Fibroblast of villous mesenchyme (primary cell): ENCODE measurements around the gene BMP2K. TPM values are rescaled to one million over a fixed set of nuclear protein-coding genes. Genes with fewer than 3 reads are reported as not detected.
A peak's percentile ranks its signal among the peaks of the same experiment; 100 is the strongest.

Experiments used
- DNase-seq: peaks from one replicate; pipeline ENCODE4 v3.0.0-alpha.2; 2010; ENCODE audit warnings: low read depth
- H3K4me3 ChIP-seq: 2 replicates; pipeline ENCODE4 v1.5.1; 2011; ENCODE audit warnings: low read depth, mild to moderate bottlenecking, low read length
- total RNA-seq: library from RNA; depleted of rRNA; stranded (reverse); fragments of >200 nt; gene quantifications from 2 replicates; pipeline ENCODE4 v1.2.3, GENCODE V29; 2012
- TF ChIP-seq, protein P1 (sequence below): IDR thresholded peaks from 2 replicates; pipeline ENCODE4 v1.5.1; 2012; ENCODE audit warnings: low read depth, mild to moderate bottlenecking, low read length; ENCODE audit not compliant: insufficient read depth

Gene BMP2K
- total RNA-seq, 1 donor: 173 TPM

DNA sequence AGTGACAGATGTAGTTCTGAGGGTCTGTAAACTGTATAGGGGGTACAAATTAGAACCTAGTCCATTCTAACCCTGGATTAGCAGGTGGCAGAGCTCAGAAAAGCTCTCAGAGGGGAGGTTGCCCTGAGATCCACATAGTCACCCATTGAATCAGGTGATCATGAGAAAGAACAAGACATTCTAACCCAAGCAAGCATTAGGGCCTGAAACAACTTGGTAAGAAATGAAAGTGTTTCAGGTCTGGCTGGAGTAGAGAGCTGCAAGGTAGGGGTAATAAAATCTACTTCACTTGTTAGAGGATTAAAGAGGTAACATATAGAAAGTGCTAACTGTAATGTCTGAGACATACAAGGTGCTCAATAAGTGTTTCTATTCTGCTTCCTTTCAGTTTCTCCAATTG is 8.8 kb upstream of the BMP2K start:
- H3K4me3 ChIP-seq: no peak overlapping the region
- TF ChIP-seq, protein P1, sequence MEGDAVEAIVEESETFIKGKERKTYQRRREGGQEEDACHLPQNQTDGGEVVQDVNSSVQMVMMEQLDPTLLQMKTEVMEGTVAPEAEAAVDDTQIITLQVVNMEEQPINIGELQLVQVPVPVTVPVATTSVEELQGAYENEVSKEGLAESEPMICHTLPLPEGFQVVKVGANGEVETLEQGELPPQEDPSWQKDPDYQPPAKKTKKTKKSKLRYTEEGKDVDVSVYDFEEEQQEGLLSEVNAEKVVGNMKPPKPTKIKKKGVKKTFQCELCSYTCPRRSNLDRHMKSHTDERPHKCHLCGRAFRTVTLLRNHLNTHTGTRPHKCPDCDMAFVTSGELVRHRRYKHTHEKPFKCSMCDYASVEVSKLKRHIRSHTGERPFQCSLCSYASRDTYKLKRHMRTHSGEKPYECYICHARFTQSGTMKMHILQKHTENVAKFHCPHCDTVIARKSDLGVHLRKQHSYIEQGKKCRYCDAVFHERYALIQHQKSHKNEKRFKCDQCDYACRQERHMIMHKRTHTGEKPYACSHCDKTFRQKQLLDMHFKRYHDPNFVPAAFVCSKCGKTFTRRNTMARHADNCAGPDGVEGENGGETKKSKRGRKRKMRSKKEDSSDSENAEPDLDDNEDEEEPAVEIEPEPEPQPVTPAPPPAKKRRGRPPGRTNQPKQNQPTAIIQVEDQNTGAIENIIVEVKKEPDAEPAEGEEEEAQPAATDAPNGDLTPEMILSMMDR: no peak
- no peak for DNase-seq

DNA sequence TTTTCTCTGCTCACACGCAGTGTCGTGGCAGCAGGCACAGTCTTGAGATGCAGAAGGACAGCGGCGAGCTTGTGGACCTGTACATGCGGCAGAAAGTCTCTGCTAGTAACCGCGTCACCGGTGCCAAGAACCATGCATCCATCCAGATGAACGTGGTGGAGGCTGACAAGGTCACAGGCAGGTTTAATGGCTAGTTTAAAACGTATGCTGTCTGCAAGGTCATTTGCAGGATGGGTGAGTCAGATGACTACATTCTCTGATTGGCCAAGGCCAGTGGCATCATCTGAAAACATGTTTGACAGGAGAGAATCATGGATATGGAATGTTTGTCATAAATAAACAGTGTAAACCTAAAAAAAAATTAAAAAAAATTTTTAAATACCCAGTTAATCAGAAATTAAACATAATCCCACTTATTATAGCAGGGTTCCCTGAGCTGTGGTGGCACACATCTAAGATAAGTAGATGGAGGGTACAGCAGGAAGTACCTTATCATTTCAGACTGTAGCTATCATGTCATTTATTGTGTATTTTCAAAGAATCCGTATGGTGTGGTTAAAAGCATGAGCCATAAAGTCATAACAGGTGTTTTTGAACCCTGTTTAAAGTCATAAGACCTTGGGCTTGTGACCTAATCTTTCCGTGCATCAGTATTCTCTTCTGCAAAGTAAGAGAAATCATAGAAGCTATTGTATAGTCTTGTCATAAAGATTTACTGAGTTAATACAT is 7.5 kb upstream of the BMP2K start:
- TF ChIP-seq, protein P1: no peak
- peak; percentile 19 for DNase-seq
- no peak overlapping the region for H3K4me3 ChIP-seq

DNA sequence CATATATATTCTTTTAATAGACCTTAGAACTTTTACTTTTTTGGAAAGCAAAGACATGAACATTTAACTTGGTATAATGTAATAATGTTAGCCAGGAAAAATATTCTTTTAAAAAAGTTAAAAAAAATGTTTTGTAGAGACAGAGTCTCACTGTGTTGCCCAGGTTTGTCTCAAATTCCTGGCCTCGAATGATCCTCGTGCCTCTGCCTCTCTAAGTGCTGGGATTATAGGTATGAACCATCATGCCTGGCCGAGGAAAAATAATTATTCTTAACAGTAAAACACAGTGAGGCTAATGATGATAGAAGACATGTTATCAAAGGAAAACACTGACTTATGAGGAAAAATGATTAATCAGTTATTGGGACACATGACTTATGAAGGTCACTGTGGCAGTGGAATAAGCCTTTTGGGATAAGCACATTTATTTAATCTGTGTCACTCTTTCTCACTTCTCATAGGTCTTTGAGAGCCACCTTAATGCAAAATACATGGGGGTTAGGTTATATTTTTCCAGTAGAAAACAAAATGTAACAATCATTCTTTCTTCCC is 6.0 kb upstream of the BMP2K start:
- TF ChIP-seq, protein P1: no peak
- DNase-seq: no peak
- H3K4me3 ChIP-seq: no peak overlapping the region

DNA sequence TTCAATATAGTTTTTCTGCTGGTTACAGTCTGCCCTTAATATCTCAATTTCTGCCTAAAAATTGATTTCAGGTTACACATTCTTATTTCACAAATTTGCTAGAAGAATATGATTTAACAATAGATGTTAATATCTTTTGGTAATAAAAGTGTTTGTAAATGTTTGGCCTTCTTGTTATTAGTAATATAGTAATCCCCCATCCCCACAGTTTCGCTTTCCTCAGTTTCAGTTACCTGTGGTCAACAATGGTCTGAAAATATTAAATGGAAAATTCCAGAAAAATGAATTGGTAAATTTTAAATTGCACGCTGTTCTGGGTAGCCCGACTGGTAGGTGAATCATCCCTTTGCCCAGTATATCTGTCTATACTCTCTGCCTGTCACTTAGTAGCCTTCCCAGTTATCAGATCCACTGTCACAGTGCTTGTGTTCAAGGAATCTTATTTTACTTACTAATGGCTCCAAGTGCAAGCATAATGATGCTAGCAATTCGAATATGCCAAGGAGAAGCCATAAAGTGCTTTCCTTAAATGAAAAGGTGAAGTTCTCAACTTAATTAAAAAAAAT is 3.5 kb upstream of the BMP2K start:
- TF ChIP-seq, protein P1: no peak
- no peak for DNase-seq

DNA sequence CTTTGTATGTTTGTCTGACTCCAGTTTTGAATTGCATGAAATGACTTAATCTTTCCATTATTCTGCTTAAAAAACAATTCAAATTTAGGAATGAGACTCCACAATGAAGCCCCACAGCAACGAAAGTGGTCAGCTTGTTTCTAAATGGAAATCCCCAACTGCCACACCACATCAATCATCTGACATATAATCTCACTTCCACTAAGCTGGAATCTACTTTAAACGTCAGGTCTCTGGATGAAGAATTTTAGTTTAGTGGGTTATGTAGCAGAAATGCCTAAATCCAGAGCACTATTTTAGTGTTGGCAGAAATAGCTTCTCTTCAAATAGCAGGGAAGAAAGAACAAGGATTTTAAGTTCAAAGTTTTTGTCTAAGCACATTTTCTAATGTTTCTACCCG is 1.7 kb upstream of the BMP2K start:
- TF ChIP-seq, protein P1: no peak
- H3K4me3 ChIP-seq: no peak overlapping the region
- no peak for DNase-seq

More for the DNA sequence above, 3.5 kb upstream of the BMP2K start:
- H3K4me3 ChIP-seq: no peak overlapping the region

DNA sequence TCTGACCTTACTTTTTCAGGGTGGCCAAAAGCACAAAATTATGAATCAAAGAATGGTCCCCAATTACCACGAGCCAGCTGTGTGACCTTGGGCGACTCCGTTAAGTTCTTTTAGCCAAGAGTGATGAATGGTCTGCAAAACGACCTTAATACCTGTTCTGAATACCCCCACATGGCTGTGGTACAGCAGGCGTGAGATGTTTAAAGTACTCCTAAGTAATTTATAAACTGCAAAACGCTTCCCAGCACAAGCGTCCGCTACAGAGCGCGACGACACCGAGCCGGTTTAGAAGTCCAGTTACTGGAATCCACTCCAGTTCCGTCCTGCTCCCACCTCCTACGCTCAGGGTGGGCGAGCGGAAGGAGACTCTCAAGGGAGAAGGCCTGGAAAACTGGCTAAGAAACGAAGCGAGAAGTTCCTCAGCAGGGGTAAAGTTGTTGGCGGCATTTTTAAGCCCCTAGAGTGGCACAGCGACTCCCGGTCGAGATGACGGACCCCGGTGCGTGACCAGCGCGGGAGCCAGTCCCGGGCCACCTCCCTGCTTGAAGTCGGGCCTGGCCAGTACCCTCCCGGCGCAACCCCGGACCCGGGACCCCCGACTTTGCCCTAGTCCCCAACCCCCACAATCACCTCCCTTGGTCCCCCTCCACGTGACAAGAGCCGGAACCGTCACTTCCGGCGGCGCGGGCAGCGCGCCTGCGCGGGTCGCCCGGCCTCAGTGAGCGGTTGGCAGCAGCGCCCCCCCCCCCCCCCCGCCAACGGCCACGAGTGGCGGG is 659 bp upstream of the BMP2K start:
- H3K4me3 ChIP-seq: peak overlapping the region; percentile 74
- TF ChIP-seq, protein P1: no peak
- DNase-seq: peak; percentile 80
